Hippocampal formation (tissue), 2 donors: ENCODE measurements around the gene SOAT2.
A peak's percentile ranks its signal among the peaks of the same experiment; 100 is the strongest.

Experiments used
- DNase-seq, 2 donors: peaks; one replicate each; lab custom pipeline; 2025; lab: John Stamatoyannopoulos, UW

The SOAT2 gene, protein sequence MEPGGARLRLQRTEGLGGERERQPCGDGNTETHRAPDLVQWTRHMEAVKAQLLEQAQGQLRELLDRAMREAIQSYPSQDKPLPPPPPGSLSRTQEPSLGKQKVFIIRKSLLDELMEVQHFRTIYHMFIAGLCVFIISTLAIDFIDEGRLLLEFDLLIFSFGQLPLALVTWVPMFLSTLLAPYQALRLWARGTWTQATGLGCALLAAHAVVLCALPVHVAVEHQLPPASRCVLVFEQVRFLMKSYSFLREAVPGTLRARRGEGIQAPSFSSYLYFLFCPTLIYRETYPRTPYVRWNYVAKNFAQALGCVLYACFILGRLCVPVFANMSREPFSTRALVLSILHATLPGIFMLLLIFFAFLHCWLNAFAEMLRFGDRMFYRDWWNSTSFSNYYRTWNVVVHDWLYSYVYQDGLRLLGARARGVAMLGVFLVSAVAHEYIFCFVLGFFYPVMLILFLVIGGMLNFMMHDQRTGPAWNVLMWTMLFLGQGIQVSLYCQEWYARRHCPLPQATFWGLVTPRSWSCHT

DNA sequence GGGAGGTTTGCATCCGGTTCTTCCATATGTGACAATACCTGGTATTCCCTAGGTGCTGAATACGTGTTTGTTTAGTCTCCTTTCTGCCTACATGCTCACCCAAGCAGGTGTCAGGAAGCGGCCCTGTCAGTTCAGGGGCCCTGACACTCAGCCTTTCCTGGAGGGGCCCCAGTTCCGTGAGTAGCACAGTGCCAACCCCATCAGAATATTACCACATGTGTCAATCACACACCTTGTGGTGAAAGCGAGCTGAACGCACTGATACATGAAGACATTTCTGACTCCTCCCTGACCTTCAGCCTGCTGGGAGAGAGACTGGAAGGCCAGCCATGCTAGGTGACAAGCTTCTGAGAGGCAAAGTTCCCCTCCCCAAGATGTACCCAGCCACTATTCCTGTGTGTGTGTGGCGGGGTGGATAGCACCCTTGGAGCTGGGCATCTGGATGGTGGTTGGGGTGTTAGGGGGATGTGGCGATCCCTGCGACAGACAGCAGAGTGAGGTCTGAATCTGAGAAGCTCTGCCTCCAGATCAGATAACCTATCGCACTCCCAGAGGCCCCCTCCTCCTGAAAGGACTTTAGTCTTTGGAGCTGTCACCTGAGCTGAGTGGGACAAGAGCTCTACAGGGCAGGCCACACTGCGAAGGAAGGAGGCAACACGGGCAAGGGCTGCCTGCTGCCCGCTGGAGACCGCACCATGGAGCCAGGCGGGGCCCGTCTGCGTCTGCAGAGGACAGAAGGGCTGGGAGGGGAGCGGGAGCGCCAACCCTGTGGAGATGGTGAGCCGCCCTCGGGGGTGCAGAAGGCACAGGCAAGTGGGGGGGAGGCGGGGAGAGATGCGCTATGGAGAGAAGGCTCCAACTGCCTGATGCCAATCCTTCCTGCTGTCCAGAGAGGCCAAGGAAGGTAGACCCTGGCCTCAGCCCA, at the start of gene SOAT2:
Gene SOAT2 (plus strand): TSS at position 604 of the 925 bp plus-strand sequence. CDS start 92 bp downstream, at position 696.
- no peak for DNase-seq

DNA sequence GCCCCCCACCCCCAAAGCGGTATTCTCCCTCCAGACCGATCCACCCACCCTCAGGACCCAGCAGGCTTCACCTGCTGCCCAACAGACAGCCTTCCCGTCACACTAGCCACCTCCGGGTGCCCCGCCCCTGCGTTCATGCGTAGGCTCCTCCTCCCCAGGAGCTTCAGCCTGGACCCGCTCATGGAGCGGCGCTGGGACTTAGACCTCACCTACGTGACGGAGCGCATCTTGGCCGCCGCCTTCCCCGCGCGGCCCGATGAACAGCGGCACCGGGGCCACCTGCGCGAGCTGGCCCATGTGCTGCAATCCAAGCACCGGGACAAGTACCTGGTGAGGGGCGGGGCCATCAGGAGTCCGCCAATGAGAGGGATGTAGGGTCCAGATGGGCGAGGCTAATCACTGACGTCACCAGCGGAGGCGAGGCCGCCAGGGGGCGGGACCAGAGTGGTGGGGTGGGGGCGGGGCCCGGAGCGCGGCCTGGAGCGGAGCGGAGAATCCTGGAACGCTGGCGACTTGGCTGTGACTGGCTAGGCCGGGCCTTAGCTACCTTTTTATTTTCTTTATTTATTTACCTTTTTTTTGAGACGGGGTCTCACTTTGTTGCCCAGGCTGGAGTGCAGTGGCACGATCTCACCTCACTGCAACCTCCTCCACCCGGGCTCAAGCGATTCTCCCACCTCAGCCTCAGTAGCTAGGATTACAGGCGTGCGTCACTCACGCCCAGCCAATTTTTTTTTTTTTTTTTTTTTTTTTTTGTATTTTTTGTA, 49.0 kb upstream of the SOAT2 start:
- DNase-seq: peak; percentile 93 to 98

DNA sequence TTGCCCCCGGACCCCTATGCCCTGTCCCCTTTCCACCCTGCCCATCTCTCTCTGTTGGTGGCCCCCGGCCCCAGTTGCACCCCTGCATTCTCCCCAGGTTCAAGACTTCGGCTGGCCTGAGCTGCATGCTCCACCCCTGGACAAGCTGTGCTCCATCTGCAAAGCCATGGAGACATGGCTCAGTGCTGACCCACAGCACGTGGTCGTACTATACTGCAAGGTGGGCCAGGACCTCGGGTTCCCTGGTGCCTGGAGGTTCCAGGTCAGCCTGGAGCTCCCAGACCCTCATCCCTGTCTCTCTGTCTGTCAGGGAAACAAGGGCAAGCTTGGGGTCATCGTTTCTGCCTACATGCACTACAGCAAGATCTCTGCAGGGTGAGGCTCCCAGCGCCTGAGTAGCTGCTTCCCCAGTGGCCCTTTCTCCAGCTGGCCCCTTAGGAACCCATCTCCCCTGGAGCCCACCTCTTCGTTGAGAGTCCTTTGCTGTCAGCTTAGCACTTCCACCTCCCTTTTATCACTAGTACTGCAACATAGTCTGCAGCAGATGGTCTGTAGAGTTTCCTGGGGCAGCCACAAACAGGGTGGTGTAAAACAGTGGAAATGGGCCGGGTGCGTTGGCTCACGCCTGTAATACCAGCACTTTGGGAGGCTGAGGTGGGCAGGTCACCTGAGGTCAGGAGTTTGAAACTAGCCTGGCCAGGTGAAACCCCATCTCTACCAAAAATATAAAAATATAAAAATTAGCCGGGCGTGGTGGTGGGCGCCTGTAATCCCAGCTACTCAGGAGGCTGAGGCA, 47.6 kb upstream of the SOAT2 start:
- DNase-seq: no peak

DNA sequence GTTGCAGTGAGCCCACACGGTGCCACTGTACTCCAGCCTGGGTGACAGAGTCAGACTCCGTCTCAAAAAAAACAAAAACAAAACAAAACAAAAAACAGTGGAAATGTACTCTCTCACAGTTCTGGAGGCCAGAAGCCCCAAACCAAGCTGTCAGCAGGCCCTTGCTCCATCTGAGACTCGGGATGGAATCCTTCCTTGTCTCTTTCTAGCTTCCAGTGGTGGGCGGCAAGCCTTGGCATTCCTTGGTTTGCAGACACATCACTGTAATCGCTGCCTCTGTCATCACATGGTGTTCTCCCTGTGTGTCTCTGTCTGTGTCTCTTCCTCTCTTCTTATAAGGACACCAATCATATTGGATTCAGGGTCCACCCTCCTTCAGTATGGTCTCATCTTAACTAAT, 47.0 kb upstream of the SOAT2 start:
- DNase-seq: no peak

DNA sequence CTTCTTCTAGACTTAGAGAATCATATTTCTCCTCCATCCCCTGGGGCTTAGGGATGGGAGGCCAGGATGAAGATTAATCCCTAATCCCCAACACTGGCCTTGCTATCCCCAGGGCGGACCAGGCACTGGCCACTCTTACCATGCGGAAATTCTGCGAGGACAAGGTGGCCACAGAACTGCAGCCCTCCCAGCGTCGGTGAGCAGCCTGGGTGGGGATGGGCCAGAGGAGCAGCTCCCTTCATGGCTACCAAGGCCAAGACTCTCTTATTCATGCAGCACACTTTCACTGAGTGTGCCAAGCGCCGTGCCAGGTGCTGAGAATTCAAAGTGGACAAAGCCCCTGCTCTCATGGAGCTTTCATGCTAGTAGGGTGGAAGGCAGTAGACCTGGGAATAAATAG, 46.4 kb upstream of the SOAT2 start:
- DNase-seq: no peak

DNA sequence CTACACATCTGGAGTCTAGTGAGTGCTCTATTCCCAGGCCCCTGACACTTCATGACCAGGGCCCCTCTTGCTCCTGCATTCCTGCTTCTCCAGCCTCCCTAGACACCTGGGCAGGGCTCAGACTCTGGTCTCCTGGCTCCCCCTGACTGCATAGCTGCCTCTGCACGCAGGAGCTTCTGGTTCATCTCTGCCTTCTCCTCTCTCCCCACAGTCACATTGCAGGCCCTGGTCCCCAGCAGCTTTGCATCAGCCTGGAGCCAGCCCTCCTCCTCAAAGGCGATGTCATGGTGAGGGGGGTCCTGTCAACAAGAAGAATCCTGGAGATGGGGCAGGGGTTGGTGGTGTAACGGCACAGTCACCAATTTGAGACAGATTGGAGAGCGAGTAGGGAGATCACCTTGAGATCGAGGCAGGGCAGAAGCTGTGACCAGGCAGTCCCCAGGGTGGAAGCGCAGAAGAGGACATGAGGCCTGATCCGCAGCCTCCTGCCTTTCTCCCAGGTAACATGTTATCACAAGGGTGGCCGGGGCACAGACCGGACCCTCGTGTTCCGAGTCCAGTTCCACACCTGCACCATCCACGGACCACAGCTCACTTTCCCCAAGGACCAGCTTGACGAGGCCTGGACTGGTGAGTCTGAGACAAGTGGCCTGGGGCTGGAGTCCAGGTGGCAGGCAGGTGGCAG, 45.3 kb upstream of the SOAT2 start:
- no peak for DNase-seq

DNA sequence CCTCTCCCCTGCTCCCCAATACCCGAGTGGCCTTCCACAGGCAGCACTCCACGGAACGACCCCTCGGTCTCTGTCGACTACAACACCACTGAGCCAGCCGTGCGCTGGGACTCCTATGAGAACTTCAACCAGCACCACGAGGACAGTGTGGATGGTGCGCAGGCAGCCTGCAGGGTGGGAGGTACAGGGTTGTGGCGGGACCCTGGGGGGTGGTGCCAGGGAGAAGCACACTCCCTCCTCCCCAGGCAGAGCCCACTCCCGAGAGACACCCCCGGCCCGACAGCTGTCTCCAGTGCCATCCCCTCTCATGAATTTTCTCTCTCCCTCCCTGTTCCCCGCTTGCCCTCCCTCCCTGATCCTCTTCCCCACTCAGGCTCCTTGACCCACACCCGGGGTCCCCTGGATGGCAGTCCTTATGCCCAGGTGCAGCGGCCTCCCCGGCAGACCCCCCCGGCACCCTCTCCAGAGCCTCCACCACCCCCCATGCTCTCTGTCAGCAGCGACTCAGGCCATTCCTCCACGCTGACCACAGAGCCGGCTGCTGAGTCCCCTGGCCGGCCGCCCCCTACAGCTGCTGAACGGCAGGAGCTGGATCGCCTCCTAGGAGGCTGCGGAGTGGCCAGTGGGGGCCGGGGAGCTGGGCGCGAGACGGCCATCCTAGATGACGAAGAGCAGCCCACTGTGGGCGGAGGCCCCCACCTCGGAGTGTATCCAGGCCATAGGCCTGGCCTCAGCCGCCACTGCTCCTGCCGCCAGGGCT, 44.4 kb upstream of the SOAT2 start:
- DNase-seq: no peak

DNA sequence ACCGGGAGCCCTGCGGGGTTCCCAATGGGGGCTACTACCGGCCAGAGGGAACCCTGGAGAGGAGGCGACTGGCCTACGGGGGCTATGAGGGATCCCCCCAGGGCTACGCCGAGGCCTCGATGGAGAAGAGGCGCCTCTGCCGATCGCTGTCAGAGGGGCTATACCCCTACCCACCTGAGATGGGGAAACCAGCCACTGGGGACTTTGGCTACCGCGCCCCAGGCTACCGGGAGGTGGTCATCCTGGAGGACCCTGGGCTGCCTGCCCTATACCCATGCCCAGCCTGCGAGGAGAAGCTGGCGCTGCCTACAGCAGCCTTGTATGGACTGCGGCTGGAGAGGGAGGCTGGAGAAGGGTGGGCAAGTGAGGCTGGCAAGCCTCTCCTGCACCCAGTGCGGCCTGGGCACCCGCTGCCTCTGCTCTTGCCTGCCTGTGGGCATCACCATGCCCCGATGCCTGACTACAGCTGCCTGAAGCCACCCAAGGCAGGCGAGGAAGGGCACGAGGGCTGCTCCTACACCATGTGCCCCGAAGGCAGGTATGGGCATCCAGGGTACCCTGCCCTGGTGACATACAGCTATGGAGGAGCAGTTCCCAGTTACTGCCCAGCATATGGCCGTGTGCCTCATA, 43.7 kb upstream of the SOAT2 start:
- no peak for DNase-seq

DNA sequence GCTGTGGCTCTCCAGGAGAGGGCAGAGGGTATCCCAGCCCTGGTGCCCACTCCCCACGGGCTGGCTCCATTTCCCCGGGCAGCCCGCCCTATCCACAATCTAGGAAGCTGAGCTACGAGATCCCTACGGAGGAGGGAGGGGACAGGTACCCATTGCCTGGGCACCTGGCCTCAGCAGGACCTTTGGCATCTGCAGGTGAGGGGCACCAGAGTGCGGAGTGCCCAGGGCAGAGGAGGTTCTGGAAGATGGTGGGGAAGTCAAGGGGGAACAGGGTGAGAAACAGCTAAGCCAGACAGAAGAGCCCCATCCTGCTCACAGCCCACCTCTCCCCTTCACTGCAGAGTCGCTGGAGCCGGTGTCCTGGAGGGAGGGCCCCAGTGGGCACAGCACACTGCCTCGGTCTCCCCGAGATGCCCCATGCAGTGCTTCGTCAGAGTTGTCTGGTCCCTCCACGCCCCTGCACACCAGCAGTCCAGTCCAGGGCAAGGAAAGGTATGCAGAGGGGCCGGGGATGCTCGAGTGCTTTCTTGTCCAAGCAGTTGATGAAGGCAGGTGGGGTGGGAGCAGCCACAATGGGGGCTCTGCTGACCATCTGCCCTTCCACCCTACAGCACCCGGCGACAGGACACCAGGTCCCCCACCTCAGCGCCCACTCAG, 43.1 kb upstream of the SOAT2 start:
- no peak for DNase-seq

DNA sequence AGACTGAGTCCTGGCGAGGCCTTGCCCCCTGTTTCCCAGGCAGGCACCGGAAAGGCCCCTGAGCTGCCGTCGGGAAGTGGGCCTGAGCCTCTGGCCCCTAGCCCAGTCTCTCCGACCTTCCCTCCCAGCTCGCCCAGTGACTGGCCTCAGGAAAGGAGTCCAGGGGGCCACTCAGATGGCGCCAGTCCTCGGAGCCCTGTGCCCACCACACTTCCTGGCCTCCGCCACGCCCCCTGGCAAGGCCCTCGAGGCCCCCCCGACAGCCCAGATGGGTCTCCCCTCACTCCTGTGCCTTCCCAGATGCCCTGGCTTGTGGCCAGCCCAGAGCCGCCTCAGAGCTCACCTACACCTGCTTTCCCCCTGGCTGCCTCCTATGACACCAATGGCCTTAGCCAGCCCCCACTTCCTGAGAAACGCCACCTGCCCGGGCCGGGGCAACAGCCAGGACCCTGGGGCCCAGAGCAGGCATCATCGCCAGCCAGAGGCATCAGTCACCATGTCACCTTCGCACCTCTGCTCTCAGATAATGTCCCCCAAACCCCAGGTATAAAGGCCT, 42.5 kb upstream of the SOAT2 start:
- no peak for DNase-seq

DNA sequence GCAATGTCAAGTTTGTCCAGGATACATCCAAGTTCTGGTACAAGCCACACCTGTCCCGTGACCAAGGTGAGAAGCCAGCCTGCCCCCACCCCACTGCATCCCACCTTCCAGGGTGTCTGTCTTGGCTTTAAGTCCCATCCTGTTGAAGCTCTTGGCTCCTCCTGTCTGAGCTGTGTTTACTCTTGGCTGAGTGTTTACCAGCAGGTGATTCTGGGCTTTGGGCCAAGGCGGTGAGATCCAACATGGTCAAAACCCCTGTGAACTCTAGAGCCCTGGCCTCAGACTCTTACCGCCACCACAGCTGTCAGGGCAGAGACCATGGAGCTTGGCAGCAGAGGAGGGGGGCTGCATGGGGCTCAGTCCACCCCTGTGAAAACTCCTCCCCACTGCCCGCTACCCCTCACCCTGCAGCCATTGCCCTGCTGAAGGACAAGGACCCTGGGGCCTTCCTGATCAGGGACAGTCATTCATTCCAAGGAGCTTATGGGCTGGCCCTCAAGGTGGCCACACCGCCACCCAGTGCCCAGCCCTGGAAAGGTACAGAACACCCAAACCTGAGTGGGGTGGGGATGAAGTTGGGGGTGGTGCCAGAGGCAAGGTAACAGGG, 41.8 kb upstream of the SOAT2 start:
- DNase-seq: no peak

DNA sequence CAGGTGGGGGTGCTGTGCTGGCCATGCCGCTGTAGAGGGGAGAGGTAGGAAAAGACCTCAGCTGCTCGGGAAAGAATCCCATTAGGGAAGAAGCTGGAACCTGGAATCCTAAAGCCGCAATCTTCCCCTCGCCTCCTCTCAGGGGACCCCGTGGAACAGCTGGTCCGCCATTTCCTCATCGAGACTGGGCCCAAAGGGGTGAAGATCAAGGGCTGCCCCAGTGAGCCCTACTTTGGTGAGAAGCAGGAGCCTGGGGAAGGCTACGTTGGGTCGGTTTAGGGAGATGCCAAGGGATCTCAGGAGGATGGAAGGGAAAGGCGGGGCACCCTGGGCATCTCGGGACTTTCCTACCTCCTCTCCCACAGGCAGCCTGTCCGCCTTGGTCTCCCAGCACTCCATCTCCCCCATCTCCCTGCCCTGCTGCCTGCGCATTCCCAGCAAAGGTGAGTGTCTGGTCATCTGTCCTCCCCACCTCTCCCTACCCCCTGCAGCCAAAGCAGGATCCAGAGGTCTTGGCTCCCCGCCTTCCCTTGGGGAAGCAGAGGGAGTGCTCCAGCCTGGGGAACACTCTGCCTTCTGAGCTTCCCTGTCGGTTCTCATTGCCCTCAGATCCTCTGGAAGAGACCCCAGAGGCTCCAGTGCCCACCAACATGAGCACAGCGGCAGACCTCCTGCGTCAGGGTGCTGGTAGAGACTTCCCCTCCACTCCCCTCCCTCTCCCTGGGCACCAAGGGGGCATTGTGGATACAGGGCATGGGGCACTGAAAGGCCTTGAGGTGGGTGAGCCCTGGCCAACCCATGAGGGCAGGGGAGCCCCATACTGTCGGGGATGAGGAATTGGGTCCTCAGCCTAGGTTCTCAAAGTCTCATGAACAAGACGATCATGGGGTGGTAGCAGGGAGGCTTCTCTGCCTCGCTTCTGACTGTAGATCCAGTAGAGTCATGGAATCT, 41.0 kb upstream of the SOAT2 start:
- no peak for DNase-seq

DNA sequence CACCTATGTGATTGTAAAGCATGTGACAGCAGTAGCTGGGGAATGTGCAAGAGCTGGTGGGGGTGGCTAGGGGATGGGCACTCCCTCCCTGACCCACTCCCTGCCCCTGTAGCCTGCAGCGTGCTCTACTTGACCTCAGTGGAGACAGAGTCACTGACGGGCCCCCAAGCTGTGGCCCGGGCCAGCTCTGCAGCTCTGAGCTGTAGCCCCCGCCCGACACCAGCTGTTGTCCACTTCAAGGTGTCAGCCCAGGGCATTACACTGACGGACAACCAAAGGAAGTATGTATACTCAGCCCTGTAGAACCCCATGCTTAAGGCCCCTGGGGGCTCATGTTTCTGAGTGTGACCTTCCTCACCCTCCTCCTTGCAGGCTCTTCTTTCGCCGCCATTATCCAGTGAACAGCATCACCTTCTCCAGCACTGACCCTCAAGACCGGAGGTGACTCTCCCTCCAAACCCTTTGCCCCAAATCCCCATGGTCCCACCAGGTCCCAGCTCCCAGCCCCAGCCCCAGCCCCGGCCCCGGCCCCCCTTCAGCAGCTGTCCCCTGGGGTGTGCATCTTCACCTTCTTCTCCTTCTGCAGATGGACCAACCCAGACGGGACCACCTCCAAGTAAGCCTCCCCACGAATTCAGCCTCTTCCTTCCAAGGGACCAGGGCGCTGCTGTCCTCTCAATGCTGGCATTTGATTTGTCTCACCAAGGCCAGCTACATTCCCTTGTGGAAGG, 40.1 kb upstream of the SOAT2 start:
- no peak for DNase-seq

DNA sequence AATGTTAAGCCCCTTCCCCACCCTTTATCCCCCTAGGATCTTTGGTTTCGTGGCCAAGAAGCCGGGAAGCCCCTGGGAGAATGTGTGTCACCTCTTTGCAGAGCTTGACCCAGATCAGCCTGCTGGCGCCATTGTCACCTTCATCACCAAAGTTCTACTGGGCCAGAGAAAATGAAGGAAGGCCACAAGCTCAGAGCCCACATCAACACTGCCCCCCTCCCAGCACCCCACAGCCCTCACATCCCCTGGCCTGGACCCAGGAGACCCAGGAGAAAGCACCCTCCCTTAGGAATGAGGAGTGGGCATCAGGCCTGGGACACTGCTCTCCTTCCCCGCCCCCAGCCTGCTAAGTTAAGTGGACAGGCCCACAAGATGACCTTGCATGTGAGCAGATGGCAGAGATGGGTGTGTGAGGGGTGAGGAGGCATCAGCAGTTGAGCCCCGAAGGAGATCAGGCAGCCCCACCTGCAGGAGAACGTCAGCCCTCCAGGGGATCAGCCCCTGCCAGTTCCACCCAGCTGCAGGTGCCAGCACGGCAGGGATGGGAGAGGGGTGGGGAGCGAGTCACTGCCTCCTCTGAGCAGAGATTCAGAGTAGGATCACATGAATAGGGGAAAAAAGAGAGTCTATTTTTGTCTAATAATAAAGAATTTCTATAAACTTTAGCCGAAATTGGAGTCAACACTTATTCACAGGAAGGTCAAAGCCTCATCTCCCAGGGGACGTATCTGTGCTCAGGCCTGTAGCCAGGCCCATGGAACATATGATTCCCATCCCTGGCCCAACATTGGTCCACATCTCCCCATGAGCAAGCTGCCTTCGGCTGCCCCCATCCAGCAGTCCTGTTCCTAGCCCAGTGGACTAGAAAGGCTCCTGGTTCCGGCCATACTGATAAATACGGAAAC, 39.3 kb upstream of the SOAT2 start:
- DNase-seq: no peak
